HL-60/S4 treated with phorbol 12-myristate 13-acetate at 8.2 ng/mL for 4 days and 3 days (cell line): ENCODE results near the gene PRR29.

ENCODE experiments used
- in situ Hi-C: fragments of 300-500 bp; cut with MboI; formaldehyde crosslinking; loops from 2 replicates; pipeline ENCODE4 v1.15.0; 2022; ENCODE audit warnings: low sequenced_read_pairs

Gene PRR29

GRCh38 chr17:63998050-63998720, at the start of gene PRR29:
PRR29 (plus strand) TSS chr17:63998351; CDS start chr17:63998365, 14 bp downstream.
- in situ Hi-C loops, result no loop called here

GRCh38 chr17:63948521-63948920, 49.6 kb upstream of the PRR29 start:
- in situ Hi-C loops, result no loop called here

- in situ Hi-C loops, result no loop called here
These were observed 48.4 kb upstream of the PRR29 start for GRCh38 chr17:63949576-63950250.

GRCh38 chr17:63950940-63951907, 46.9 kb upstream of the PRR29 start:
- in situ Hi-C loops, result no loop called here

GRCh38 chr17:63954402-63955063, 43.6 kb upstream of the PRR29 start:
- in situ Hi-C loops, result no loop called here

- in situ Hi-C loops, result no loop called here
These were observed 42.9 kb upstream of the PRR29 start for GRCh38 chr17:63955232-63955631.

- in situ Hi-C loops, result no loop called here
These were observed 42.4 kb upstream of the PRR29 start for GRCh38 chr17:63955791-63956190.

- in situ Hi-C loops, result no loop called here
These were observed 41.7 kb upstream of the PRR29 start for GRCh38 chr17:63956296-63956920.

GRCh38 chr17:63960006-63960405, 38.1 kb upstream of the PRR29 start:
- in situ Hi-C loops, result no loop called here

GRCh38 chr17:63960430-63960829, 37.7 kb upstream of the PRR29 start:
- in situ Hi-C loops, result no loop called here

GRCh38 chr17:63961355-63962212, 36.6 kb upstream of the PRR29 start:
- in situ Hi-C loops, result no loop called here

GRCh38 chr17:63962298-63962744, 35.8 kb upstream of the PRR29 start:
- in situ Hi-C loops, result no loop called here

GRCh38 chr17:63963123-63963522, 35.0 kb upstream of the PRR29 start:
- in situ Hi-C loops, result no loop called here

GRCh38 chr17:63966646-63967264, 31.4 kb upstream of the PRR29 start:
- in situ Hi-C loops, result no loop called here

- in situ Hi-C loops, result no loop called here
These were observed 30.2 kb upstream of the PRR29 start for GRCh38 chr17:63967953-63968352.

- in situ Hi-C loops, result no loop called here
These were observed 28.9 kb upstream of the PRR29 start for GRCh38 chr17:63969278-63969677.

GRCh38 chr17:63972796-63973195, 25.4 kb upstream of the PRR29 start, which contains the start of gene SCN4A:
SCN4A (minus strand) TSS chr17:63972918; CDS start chr17:63972841, 77 bp downstream.
- in situ Hi-C loops, result no loop called here

GRCh38 chr17:63973247-63973646, 24.9 kb upstream of the PRR29 start:
- in situ Hi-C loops, result no loop called here
